CD14-positive monocyte (primary cell): Measurements from ENCODE around the gene CEP170B. TPM values are rescaled to one million over a fixed set of nuclear protein-coding genes. Genes with fewer than 3 reads are reported as not detected.
A peak's percentile ranks its signal among the peaks of the same experiment; 100 is the strongest.

Experiments
- DNase-seq, 3 donors: peaks; one replicate each; pipeline ENCODE4 v3.0.0-alpha.2; 2011 to 2022
- H2AFZ ChIP-seq: 2 replicates; pipeline ENCODE4 v1.6.0; 2012; ENCODE audit warnings: mild to moderate bottlenecking, low read depth, low read length, inconsistent platforms; ENCODE audit not compliant: insufficient read depth, poor library complexity, severe bottlenecking
- H3K27ac ChIP-seq, 2 donors: 1 replicate in 1 of 2; 2 replicates in 1 of 2; pipeline ENCODE4 v1.5.1; 2012 to 2013; ENCODE audit warnings: low read length in 2 of 2, control low read depth in 1 of 2, inconsistent platforms in 1 of 2, low read depth in 1 of 2, mild to moderate bottlenecking in 1 of 2
- H3K27me3 ChIP-seq, 2 donors: one replicate each; pipeline versions ENCODE4 v1.6.0 to v1.6.1; 2011 to 2013; ENCODE audit warnings: low read length in 2 of 2; ENCODE audit not compliant: control insufficient read depth in 2 of 2, insufficient read depth in 2 of 2
- H3K36me3 ChIP-seq, 2 donors: replicated peaks in 1 of 2; 1 replicate in 1 of 2; 2 replicates in 1 of 2; pipeline versions ENCODE4 v1.5.1 to v1.6.1; 2012 to 2013; ENCODE audit warnings: low read length in 2 of 2, control low read depth in 1 of 2, inconsistent platforms in 1 of 2, mild to moderate bottlenecking in 1 of 2; ENCODE audit not compliant: insufficient read depth in 2 of 2, control insufficient read depth in 1 of 2
- H3K4me1 ChIP-seq, 2 donors: 1 replicate in 1 of 2; 2 replicates in 1 of 2; pipeline versions ENCODE4 v1.5.1 to v1.6.1; 2012 to 2013; ENCODE audit warnings: low read length in 2 of 2, control low read depth in 1 of 2, inconsistent platforms in 1 of 2, mild to moderate bottlenecking in 1 of 2, moderate library complexity in 1 of 2; ENCODE audit not compliant: insufficient read depth in 2 of 2, control insufficient read depth in 1 of 2
- H3K4me2 ChIP-seq: replicated peaks from 2 replicates; pipeline ENCODE3; 2012; ENCODE audit warnings: low read length, moderate library complexity, mild to moderate bottlenecking; ENCODE audit not compliant: poor library complexity, severe bottlenecking; ENCODE audit errors: extremely low read depth
- H3K4me3 ChIP-seq, 3 experiments: fragments of 200-600 bp in 1 of 3; sonication (generic) in 1 of 3; replicated peaks in 1 of 3; 1 replicate in 2 of 3; 2 replicates in 1 of 3; pipeline ENCODE4 v1.5.1; 2011 to 2013; ENCODE audit warnings: low read length in 3 of 3, mild to moderate bottlenecking in 3 of 3, control low read depth in 2 of 3, low read depth in 2 of 3, inconsistent platforms in 1 of 3, moderate library complexity in 1 of 3
- H3K79me2 ChIP-seq: 2 replicates; pipeline ENCODE4 v1.6.0; 2012; ENCODE audit warnings: mild to moderate bottlenecking, control low read depth, inconsistent platforms, low read length, moderate library complexity; ENCODE audit not compliant: insufficient read depth
- H3K9ac ChIP-seq: 2 replicates; pipeline ENCODE4 v1.6.0; 2017; ENCODE audit warnings: low read length, mild to moderate bottlenecking; ENCODE audit not compliant: insufficient read depth, poor library complexity, severe bottlenecking
- H3K9me3 ChIP-seq, 2 donors: replicated peaks in 1 of 2; 1 replicate in 1 of 2; 2 replicates in 1 of 2; pipeline versions ENCODE4 v1.5.1 to v1.6.1; 2012 to 2013; ENCODE audit warnings: low read length in 2 of 2, control low read depth in 1 of 2; ENCODE audit not compliant: control insufficient read depth in 1 of 2, insufficient read depth in 1 of 2
- H4K20me1 ChIP-seq: 2 replicates; pipeline ENCODE4 v1.6.0; 2012; ENCODE audit warnings: mild to moderate bottlenecking, low read length, control low read depth, moderate library complexity; ENCODE audit not compliant: insufficient read depth
- H3K27ac Mint-ChIP-seq, 7 donors: one replicate each; pipeline ENCODE4 v1.8.0; 2020; ENCODE audit warnings: mild to moderate bottlenecking in 7 of 7, mixed read lengths in 7 of 7, moderate library complexity in 6 of 7, inconsistent platforms in 2 of 7
- H3K27me3 Mint-ChIP-seq, 3 donors: one replicate each; pipeline ENCODE4 v1.8.0; 2021 to 2022; ENCODE audit warnings: low read depth in 3 of 3, mild to moderate bottlenecking in 3 of 3, mixed read lengths in 3 of 3, moderate library complexity in 3 of 3, inconsistent platforms in 1 of 3
- H3K36me3 Mint-ChIP-seq, 2 donors: one replicate each; pipeline ENCODE4 v1.8.0; 2020; ENCODE audit warnings: mixed read lengths in 2 of 2, inconsistent platforms in 1 of 2, mild to moderate bottlenecking in 1 of 2
- H3K4me1 Mint-ChIP-seq: one replicate; pipeline ENCODE4 v1.8.0; 2020; ENCODE audit warnings: mild to moderate bottlenecking, mixed read lengths
- H3K4me3 Mint-ChIP-seq, 2 donors: one replicate each; pipeline ENCODE4 v1.8.0; 2020; ENCODE audit warnings: mild to moderate bottlenecking in 2 of 2, mixed read lengths in 2 of 2, moderate library complexity in 1 of 2
- H3K9me3 Mint-ChIP-seq, 7 donors: one replicate each; pipeline ENCODE4 v1.8.0; 2020 to 2022; ENCODE audit warnings: mixed read lengths in 7 of 7, mild to moderate bottlenecking in 6 of 7, moderate library complexity in 6 of 7, inconsistent platforms in 2 of 7
- WGBS: methylation state at CpG from one replicate; pipeline ENCODE4 v1.1.5; 2013; ENCODE audit warnings: missing lambda C conversion rate; ENCODE audit not compliant: insufficient coverage; 5-methylcytosine and 5-hydroxymethylcytosine counted together
- intact Hi-C, 2 donors: fragments of 100-400 bp; cut with micrococcal nuclease; formaldehyde crosslinking; loops; one replicate each; pipeline versions ENCODE4 v1.15.0 to v1.15.1; 2023
- polyA plus RNA-seq, 3 donors: library from polyadenylated mRNA; depleted of rRNA in 1 of 3; unstranded in 2 of 3; stranded (reverse) in 1 of 3; fragments of 300-500 nt in 2 of 3; fragments of >200 nt in 1 of 3; fragmentation: Illumina TruSeq in 2 of 3; gene quantifications; 1 replicate in 2 of 3; 2 replicates in 1 of 3; pipeline ENCODE4 v1.2.3, GENCODE V29; 2012 to 2021
- TF ChIP-seq, protein P1 (sequence below): fragments of 200-600 bp; IDR thresholded peaks from one replicate; pipeline ENCODE4 v1.8.0; 2022; ENCODE audit warnings: antibody characterized with exemption, mild to moderate bottlenecking

The CEP170B gene
- polyA plus RNA-seq, 3 donors, result 0.09 TPM; not detected in 2

DNA sequence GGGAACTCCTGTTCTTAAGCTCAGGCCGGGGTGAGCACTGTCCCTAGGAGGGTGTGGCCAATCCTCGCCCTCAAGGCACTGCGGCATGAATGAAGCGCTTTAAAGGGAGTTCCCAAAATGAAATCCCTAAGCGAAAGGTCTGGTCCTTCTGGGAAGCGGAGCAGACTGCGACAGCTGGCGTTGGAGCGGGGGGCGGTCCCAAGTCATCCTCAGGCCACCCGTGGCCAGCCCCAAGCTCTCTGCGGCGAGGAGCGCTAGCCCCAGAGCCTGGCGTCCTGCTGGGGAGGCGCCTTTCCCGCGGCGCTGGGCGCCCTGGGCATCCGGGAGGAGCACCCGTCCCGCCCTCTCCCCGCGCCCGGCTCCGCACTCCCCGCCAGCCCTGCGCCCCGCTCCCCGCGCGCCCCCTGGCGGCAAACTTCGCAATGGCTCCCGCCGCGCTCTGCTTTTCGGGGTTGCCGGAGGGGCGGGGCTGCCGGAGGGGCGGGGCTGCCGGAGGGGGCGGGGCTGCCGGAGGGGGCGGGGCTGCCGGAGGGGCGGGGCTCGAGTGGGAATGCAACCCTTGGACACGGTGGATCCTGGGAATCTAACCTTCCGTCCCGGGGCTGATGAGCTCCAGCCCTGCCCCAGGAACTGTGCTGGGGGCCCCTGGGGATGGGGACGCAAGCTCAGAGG, 38.7 kb upstream of the CEP170B start:
- Histone ChIP-seq H3K27me3 (peaks cover 13 to 31% of the 10 kb centered on the region in 2 donors), H3K27ac (no peak overlapping the region), H3K36me3 (no peaks in the 10 kb centered on the region), H3K4me2 (peak overlapping the region; percentile 95), H3K4me3 (peak overlapping the region; percentile 48 to 76 (median 52)), H3K79me2 (no peaks in the 10 kb centered on the region), H3K4me1 (peaks cover 18 to 25% of the 10 kb centered on the region in 2 donors), H3K9ac (peak overlapping the region; percentile 27), H4K20me1 (no peaks in the 10 kb centered on the region), H3K9me3 (peaks cover 0 to 14% of the 10 kb centered on the region in 2 donors), H2AFZ (peak overlapping the region; percentile 92)
- WGBS, result under 1% methylated on average over 44 of the region's 54 CpGs
- H3K4me3 Mint-ChIP-seq, result peak overlapping the region; percentile 75 to 89
- H3K36me3 Mint-ChIP-seq, result peaks cover 4 to 10% of the 10 kb centered on the region in 2 donors
- TF ChIP-seq, protein P1, sequence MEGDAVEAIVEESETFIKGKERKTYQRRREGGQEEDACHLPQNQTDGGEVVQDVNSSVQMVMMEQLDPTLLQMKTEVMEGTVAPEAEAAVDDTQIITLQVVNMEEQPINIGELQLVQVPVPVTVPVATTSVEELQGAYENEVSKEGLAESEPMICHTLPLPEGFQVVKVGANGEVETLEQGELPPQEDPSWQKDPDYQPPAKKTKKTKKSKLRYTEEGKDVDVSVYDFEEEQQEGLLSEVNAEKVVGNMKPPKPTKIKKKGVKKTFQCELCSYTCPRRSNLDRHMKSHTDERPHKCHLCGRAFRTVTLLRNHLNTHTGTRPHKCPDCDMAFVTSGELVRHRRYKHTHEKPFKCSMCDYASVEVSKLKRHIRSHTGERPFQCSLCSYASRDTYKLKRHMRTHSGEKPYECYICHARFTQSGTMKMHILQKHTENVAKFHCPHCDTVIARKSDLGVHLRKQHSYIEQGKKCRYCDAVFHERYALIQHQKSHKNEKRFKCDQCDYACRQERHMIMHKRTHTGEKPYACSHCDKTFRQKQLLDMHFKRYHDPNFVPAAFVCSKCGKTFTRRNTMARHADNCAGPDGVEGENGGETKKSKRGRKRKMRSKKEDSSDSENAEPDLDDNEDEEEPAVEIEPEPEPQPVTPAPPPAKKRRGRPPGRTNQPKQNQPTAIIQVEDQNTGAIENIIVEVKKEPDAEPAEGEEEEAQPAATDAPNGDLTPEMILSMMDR, result peak; percentile 75
- intact Hi-C loops, result loop anchor here (1.0 to 2.0 kb wide), 3 partner anchors 32 to 58 kb away; partner anchors contain the start of gene AKT1 (in 1 of the 2)
- peaks cover 34 to 53% (median 44%) of the 10 kb centered on the region in 3 donors for H3K27me3 Mint-ChIP-seq
- peak overlapping the region in 1 of 7 donors; percentile 32 for H3K27ac Mint-ChIP-seq
- H3K4me1 Mint-ChIP-seq, result peaks cover 23% of the 10 kb centered on the region
- peaks cover 7 to 21% (median 13%) of the 10 kb centered on the region in 7 donors for H3K9me3 Mint-ChIP-seq
- peak; percentile 78 to 85 (median 82) for DNase-seq

DNA sequence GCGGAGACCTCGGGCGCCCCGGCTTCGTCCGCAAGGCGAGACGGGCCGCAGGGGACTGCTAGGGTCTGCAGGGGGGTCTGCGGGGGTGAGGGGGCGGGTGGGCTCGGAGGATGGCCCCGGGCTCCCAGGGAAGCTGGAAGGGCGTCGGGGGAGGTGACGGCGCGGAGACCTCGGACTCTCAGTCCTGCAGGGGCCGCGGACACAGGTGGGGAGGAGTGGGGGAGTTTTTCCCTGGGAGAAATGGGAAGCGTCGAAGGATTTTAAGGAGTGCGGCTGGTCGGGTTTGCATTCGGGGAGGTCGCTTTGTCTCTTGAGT, 38.2 kb upstream of the CEP170B start:
- H3K4me1 Mint-ChIP-seq, result peaks cover 23% of the 10 kb centered on the region
- no peak for DNase-seq
- peaks cover 7 to 21% (median 13%) of the 10 kb centered on the region in 7 donors for H3K9me3 Mint-ChIP-seq
- H3K36me3 Mint-ChIP-seq, result peaks cover 4 to 8% of the 10 kb centered on the region in 2 donors
- no peaks in the 10 kb centered on the region for H3K36me3 ChIP-seq
- TF ChIP-seq, protein P1, result no peak
- peak overlapping the region; percentile 86 for H2AFZ ChIP-seq
- no peak overlapping the region for H3K9ac ChIP-seq
- H3K27ac Mint-ChIP-seq, result peak overlapping the region in 3 of 7 donors; percentile 24 to 51 (median 40)
- intact Hi-C loops, result loop anchor here (1.0 to 2.0 kb wide), 3 partner anchors 32 to 59 kb away; partner anchors contain the start of gene AKT1 (in 1 of the 2)
- peaks cover 13 to 31% of the 10 kb centered on the region in 2 donors for H3K27me3 ChIP-seq
- H3K4me3 Mint-ChIP-seq, result peak overlapping the region; percentile 72 to 89
- H3K79me2 ChIP-seq, result no peaks in the 10 kb centered on the region
- peak overlapping the region in 2 of 3 experiments; percentile 23 to 70 for H3K4me3 ChIP-seq
- H3K9me3 ChIP-seq, result peaks cover 0 to 14% of the 10 kb centered on the region in 2 donors
- H3K4me2 ChIP-seq, result peak overlapping the region; percentile 95
- no peak overlapping the region for H3K27ac ChIP-seq
- peaks cover 18 to 25% of the 10 kb centered on the region in 2 donors for H3K4me1 ChIP-seq
- 1% methylated on average over 21 of the region's 27 CpGs for WGBS
- H4K20me1 ChIP-seq, result no peaks in the 10 kb centered on the region
- H3K27me3 Mint-ChIP-seq, result peaks cover 34 to 53% (median 45%) of the 10 kb centered on the region in 3 donors
